ENCODE results near the gene CUEDC2.

DNA sequence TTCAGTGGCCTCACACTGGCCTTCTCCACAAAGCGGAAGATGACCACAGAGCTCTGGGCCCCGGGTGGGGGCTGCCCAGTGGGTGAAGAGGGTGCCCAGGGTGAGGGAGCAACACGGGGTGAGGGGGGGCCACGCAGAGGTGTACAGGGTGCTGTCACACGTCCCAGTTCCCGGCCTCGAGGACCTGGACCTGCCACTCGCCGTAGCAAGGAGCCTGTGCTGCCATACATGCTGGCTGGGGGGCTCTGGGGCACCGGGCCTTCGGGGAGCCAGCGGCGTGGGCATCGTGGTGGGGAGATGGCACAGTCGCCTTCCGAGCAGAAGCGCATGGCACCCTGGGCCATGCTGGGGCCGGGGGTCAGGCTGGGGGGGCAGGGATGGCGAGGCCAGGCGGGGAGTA, 15.7 kb downstream of the CUEDC2 start:
- TF ChIP-seq CTCF (IDR thresholded peaks at IDR 0.05; ENCODE audit: low read depth, low read length, missing input control) (no peak), MAX (IDR thresholded peaks at IDR 0.05) (no peak), RAD21 (IDR thresholded peaks at IDR 0.05) (no peak), GABPA (IDR thresholded peaks at IDR 0.05 in 1 of 2, conservative IDR thresholded peaks at IDR 0.05 in 1 of 2) (no peak), REST (IDR thresholded peaks at IDR 0.05) (no peak), FOXA1 (IDR thresholded peaks at IDR 0.05) (no peak), YY1 (IDR thresholded peaks at IDR 0.05) (no peak), JUND (IDR thresholded peaks at IDR 0.05) (no peak), RXRA (IDR thresholded peaks at IDR 0.05) (no peak), SP1 (IDR thresholded peaks at IDR 0.05) (no peak)
- TF ChIP-seq, protein P1, sequence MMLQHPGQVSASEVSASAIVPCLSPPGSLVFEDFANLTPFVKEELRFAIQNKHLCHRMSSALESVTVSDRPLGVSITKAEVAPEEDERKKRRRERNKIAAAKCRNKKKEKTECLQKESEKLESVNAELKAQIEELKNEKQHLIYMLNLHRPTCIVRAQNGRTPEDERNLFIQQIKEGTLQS (IDR thresholded peaks at IDR 0.05), result no peak

Data from liver (tissue), 3 donors.